Endothelial cell of coronary artery (primary cell): ENCODE measurements around the gene CPPED1. TPM values are rescaled to one million over a fixed set of nuclear protein-coding genes. Genes with fewer than 3 reads are reported as not detected.

Experiments
- total RNA-seq: library from RNA; depleted of rRNA; stranded (reverse); fragments of >200 nt; gene quantifications from 2 replicates; pipeline ENCODE4 v1.2.3, GENCODE V29; 2014

Gene CPPED1
- 21.6 and 28.3 TPM in 2 replicates for total RNA-seq

GRCh38 chr16:12803203-12804093, at the start of gene CPPED1:
Gene CPPED1, minus strand, starts transcription at chr16:12803887. Its CDS starts 111 bp downstream, at chr16:12803776.

Other genes with a start within 250 kb of the CPPED1 start
- under 0.01 TPM in 1 of 2 replicates, not detected in the other for gene SHISA9, start 97.7 kb upstream of the CPPED1 start, total RNA-seq